ENCODE results near the gene NOXRED1. TPM values are rescaled to one million over a fixed set of nuclear protein-coding genes. Genes with fewer than 3 reads are reported as not detected.

NOXRED1 gene, protein sequence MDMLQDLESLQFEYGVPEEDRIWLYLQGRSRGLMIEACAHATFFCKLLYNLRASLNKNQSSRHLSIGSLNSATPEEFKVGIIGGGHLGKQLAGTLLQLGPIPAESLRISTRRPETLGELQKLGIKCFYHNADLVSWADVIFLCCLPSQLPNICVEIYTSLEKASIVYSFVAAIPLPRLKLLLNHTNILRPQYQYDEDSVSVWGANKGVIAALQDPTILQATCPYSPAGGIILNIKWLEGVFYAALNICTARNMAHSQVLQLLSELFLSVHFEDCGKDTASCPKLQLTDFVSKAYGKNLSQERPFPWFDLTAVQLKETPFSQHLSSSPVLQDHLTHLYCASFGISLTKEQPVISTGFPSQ
- total RNA-seq, result not detected in 2 replicates

DNA sequence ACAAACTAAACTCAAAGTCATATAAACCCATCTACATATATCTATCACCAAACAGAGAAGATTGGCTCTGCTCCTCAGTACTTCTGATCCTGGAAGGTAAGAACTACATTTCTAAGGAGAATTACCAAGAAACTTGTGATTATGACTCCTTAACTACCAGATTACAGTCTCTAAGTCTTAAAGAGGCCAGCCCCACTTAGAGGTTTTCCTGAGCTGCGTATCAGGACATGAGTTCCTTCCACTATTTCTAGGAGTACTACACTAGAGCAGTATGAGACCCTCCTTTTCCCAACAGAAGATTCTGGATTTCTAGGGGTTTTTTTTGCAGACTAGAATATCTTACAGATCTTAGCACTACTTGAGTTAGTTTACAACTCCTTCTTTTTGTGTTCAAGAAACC, at the start of gene NOXRED1:
NOXRED1 (minus strand) TSS at position 101 of the 400 bp plus-strand sequence. CDS start 634 bp downstream, outside the sequence.

DNA sequence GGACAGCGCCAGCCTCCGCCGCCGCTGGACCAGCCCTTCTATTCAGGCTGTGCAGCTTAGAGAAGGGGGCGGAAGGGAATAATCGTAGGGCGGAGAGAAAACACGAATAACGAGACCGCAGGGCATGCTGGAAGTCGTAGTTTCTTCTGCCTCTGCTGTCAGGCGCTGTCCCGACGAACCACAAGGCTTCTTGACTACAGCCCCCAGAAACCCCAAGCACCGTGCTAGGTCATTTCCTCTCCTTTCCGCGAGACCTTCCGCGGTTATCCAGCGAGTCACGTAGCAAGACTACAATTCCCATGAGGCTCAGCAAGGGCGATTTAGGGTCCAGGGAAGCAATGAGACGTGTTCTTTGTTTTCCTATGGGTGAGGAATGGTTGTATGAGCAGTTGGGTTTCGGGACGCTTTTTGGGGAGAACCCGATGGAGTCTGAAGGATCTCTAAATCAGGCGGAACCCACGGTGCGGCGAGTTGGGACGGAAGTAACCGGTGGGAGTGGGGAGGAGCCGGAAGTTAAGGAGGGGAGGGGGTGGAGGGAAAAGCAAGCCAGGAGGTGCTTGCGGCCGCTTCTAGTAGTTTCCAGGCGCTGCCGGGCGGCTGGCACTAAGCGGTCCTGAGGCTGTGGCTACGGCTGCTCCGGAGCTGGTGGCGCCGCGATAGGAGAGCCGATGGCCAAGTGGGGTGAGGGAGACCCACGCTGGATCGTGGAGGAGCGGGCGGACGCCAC, 34.4 kb upstream of the NOXRED1 start, which contains the start of the genes AHSA1 and VIPAS39:
AHSA1 (plus strand) TSS at position 572 of the 727 bp plus-strand sequence; CDS start at position 669, 97 bp downstream.
VIPAS39 (minus strand) TSS at position 80 of the 727 bp plus-strand sequence. CDS start 3,499 bp downstream, outside the sequence.

DNA sequence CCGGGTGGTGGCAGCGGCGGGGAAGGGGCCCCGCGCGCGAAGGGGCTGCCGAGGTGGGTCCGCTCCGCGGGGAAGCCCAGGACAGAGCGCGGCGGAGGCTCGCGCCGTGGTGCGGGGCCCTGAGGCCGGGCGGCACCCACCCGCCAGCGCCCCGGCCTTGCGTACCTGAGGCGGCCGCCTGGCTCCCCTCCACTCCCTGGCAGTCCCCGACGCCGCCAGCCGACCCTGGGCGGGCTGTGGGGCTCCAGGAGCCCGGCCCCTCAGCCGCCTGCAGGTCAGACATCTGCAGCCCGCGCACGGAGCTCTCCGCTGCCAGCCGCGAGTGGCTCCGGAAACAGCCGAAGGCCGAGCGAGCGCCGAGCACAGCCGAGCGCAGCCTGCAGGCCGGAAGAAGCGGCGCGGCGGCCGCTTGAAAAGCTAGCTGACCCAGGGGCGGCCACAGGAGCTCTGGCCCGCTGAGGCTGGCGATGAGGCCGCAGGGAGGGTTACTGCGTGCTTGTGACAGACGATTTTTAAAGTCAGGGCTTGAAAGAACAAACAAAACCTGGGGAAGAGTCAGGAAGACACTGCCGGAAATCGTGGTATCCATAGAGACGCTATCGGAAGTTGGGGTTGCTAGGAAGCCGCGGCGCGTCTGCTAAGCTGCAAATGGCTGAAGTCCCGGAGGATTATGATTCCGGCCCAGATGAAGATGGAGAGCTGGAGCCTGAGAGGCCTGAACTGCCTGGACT, 46.4 kb downstream of the NOXRED1 start, which contains the start of the genes SAMD15 and TMED8:
SAMD15 (plus strand) TSS at position 609 of the 731 bp plus-strand sequence; CDS start at position 649, 40 bp downstream.
TMED8 (minus strand) TSS at position 324 of the 731 bp plus-strand sequence; CDS start at position 283, 41 bp downstream.

Other genes with a start within 250 kb of the NOXRED1 start
- 0.08 and 1.9 TPM in 2 replicates for gene TMEM63C, start 241.7 kb downstream of the NOXRED1 start, total RNA-seq
- not detected in 2 replicates for gene NGB, start 152.3 kb downstream of the NOXRED1 start, total RNA-seq
- 10.4 and 11.8 TPM in 2 replicates for gene POMT2, start 102.6 kb downstream of the NOXRED1 start, total RNA-seq
- gene GSTZ1, start 102.5 kb downstream of the NOXRED1 start, total RNA-seq, result 45.5 and 50.1 TPM in 2 replicates
- 8.3 and 9.2 TPM in 2 replicates for gene TMED8, start 46.4 kb downstream of the NOXRED1 start, total RNA-seq
- 0.19 and 0.39 TPM in 2 replicates for gene SAMD15, start 46.1 kb downstream of the NOXRED1 start, total RNA-seq
- 10.9 and 12.6 TPM in 2 replicates for gene VIPAS39, start 34.1 kb upstream of the NOXRED1 start, total RNA-seq
- gene AHSA1, start 34.6 kb upstream of the NOXRED1 start, total RNA-seq, result 108 and 213 TPM in 2 replicates
- 0.11 TPM in 1 of 2 replicates, not detected in the other for gene ISM2, start 75.3 kb upstream of the NOXRED1 start, total RNA-seq
- 17.5 and 23.3 TPM in 2 replicates for gene SPTLC2, start 193.1 kb upstream of the NOXRED1 start, total RNA-seq